Panc1 (cell line): ENCODE data around the gene SLC35F1.

Experiments used
- CTCF ChIP-seq: fragments of 450-650 bp; IDR thresholded peaks from 2 replicates; pipeline ENCODE4 v1.5.1; 2017; ENCODE audit warnings: mild to moderate bottlenecking
- POLR2AphosphoS5 ChIP-seq: IDR thresholded peaks from 2 replicates; pipeline ENCODE4 v1.6.1; 2012; ENCODE audit warnings: mild to moderate bottlenecking, low read depth, low read length, moderate library complexity
- REST ChIP-seq, 2 experiments: IDR thresholded peaks; 2 replicates each; pipeline ENCODE4 v1.6.1; 2011 to 2012; ENCODE audit warnings: low read depth in 2 of 2, control low read depth in 1 of 2, low read length in 1 of 2, mild to moderate bottlenecking in 1 of 2, moderate library complexity in 1 of 2; ENCODE audit not compliant: insufficient read depth in 1 of 2
- TCF7L2 ChIP-seq: IDR thresholded peaks from 2 replicates; pipeline ENCODE4 v1.6.1; 2011; ENCODE audit warnings: mild to moderate bottlenecking, low read depth, low read length, inconsistent platforms

- no peak for TF ChIP-seq CTCF
- no peak for TF ChIP-seq POLR2AphosphoS5
- TF ChIP-seq REST (IDR thresholded peaks at IDR 0.05; ENCODE audit: insufficient read depth in 1 of 2, low read depth in 2 of 2, low read length in 1 of 2): no peak
- TF ChIP-seq TCF7L2: no peak
Observed at GRCh38 chr6:118083711-118084110, 176.6 kb downstream of the SLC35F1 start.
